Neutrophil (primary cell): ENCODE results near the gene MIB1.

Experiments
- H3K27ac ChIP-seq: fragments of 200-600 bp; sonication (generic); 2 replicates; pipeline ENCODE4 v1.5.1; 2016; ENCODE audit warnings: mild to moderate bottlenecking, moderate library complexity
- H3K27me3 ChIP-seq: fragments of 200-600 bp; sonication (generic); 2 replicates; pipeline ENCODE4 v1.6.0; 2016; ENCODE audit warnings: mild to moderate bottlenecking
- H3K36me3 ChIP-seq: fragments of 200-600 bp; sonication (generic); 2 replicates; pipeline ENCODE4 v1.5.1; 2017
- H3K4me1 ChIP-seq, 2 experiments: fragments of 200-600 bp in 1 of 2; sonication (generic) in 1 of 2; 1 replicate in 1 of 2; 2 replicates in 1 of 2; pipeline versions ENCODE4 v1.5.1 to v1.6.1; 2013 to 2016; ENCODE audit warnings: low read depth in 1 of 2, low read length in 1 of 2, mild to moderate bottlenecking in 1 of 2, moderate library complexity in 1 of 2; ENCODE audit not compliant: control insufficient read depth in 1 of 2, insufficient read depth in 1 of 2
- H3K4me3 ChIP-seq, 2 experiments: fragments of 200-600 bp in 1 of 2; sonication (generic) in 1 of 2; 1 replicate in 1 of 2; 2 replicates in 1 of 2; pipeline ENCODE4 v1.5.1; 2013 to 2016; ENCODE audit warnings: low read depth in 1 of 2, low read length in 1 of 2, mild to moderate bottlenecking in 1 of 2, moderate library complexity in 1 of 2
- H3K9me3 ChIP-seq: fragments of 200-600 bp; sonication (generic); 2 replicates; pipeline ENCODE4 v1.5.1; 2016
- CTCF ChIP-seq: fragments of 200-600 bp; sonication (generic); IDR thresholded peaks from 2 replicates; pipeline ENCODE4 v1.5.1; 2016; ENCODE audit warnings: antibody characterized with exemption

Gene MIB1

DNA sequence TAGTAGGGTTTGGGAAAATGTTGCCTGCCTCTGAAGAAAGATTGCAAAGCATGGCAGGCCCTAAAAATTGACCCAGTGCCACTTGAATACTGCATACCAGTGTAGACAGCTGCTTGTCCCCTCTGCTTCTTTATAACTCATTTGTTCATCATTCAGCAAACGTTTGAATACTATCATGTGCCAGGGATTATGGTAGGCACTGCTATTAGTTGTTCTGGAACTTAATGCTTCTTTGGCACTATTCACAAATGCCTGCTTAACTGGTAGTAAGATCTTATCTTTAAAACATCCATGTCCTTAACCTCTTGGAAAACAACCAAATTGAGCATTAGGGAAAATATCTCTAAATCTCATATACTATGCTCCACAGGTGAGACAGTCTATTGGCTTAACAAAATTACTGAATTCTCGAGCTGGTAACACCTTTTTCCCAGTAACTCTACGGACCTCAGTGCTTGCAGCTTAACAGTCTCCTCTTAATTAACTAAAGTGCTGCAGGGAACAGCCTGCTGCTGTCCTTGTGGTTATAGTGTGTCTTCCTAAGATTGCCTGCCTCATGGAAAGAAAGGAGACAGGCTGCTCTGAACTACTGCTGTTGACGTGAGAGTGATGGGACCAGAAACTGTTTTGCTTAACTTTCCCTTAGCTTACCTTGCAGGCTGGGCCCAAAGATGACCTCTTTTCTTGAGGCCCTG, 93.2 kb downstream of the MIB1 start:
- H3K27me3 ChIP-seq: no peaks in the 10 kb centered on the region
- H3K27ac ChIP-seq: no peak overlapping the region
- TF ChIP-seq CTCF: no peak
- H3K9me3 ChIP-seq: no peaks in the 10 kb centered on the region
- no peak overlapping the region for H3K4me3 ChIP-seq
- peaks cover 5% of the 10 kb centered on the region for H3K36me3 ChIP-seq
- H3K4me1 ChIP-seq: no peaks in the 10 kb centered on the region

DNA sequence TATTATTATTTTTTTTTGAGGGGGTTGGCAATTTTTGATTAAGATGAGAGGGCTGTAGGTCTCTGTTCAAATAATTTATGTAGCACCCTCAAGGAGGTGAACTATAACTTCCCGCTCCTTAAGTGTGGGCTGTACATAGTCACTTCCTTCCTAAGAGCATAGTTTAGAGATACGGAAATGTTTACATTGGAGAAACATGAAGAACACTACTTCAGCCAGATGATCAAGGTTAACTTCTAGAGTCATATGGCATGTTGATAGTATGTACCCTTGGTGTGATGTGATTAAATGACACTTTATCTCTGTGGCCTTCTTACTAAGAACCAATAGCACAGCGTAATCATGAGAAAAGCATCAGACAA, 93.7 kb downstream of the MIB1 start:
- Histone ChIP-seq H3K4me3 (no peak overlapping the region), H3K27ac (no peak overlapping the region), H3K27me3 (no peaks in the 10 kb centered on the region), H3K4me1 (no peaks in the 10 kb centered on the region), H3K9me3 (no peaks in the 10 kb centered on the region), H3K36me3 (peaks cover 8% of the 10 kb centered on the region)
- TF ChIP-seq CTCF: no peak

DNA sequence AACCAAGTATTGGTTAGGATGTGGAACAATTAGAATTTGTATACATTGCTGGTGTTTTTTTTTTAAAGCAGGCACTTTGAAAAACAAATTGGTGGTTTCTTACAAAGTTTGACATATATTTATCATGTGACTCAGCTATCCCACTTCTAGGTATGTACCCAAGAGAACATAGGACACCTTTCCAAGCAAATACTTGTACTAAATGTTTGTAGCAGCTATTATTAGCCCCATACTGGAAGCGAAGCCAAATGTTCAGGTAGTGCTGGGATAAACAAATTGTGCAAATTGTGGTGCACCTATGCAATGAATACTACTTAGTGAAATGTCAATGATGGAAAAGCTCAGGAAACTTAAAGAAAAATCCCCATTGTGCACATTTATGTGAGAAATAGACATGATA, 101.0 kb downstream of the MIB1 start:
- Histone ChIP-seq H3K4me1 (no peaks in the 10 kb centered on the region), H3K9me3 (no peaks in the 10 kb centered on the region), H3K27ac (no peak overlapping the region), H3K27me3 (no peaks in the 10 kb centered on the region), H3K4me3 (no peak overlapping the region), H3K36me3 (peaks cover 42% of the 10 kb centered on the region)
- TF ChIP-seq CTCF: no peak

DNA sequence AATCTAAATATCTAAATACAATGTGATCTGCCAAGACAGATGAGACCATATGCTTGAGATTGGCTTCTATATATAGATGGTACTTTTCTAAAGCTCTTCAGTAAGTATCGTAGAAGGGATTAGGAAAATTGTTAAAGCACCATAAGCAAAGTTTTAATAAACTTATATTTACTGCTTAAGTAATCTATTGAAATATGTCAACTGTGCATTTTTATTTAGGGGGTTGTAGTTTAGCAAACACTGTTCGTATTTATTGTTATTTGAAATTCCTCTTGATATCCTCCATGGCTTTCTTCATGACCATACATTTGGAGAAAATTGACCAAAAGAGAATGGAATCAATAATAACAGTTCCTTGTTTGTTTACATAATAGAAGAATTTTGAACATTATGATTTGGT, 102.7 kb downstream of the MIB1 start:
- H3K27me3 ChIP-seq: no peaks in the 10 kb centered on the region
- no peaks in the 10 kb centered on the region for H3K4me1 ChIP-seq
- no peaks in the 10 kb centered on the region for H3K9me3 ChIP-seq
- no peak for TF ChIP-seq CTCF
- no peak overlapping the region for H3K27ac ChIP-seq
- H3K36me3 ChIP-seq: peaks cover 56% of the 10 kb centered on the region
- H3K4me3 ChIP-seq: no peak overlapping the region

DNA sequence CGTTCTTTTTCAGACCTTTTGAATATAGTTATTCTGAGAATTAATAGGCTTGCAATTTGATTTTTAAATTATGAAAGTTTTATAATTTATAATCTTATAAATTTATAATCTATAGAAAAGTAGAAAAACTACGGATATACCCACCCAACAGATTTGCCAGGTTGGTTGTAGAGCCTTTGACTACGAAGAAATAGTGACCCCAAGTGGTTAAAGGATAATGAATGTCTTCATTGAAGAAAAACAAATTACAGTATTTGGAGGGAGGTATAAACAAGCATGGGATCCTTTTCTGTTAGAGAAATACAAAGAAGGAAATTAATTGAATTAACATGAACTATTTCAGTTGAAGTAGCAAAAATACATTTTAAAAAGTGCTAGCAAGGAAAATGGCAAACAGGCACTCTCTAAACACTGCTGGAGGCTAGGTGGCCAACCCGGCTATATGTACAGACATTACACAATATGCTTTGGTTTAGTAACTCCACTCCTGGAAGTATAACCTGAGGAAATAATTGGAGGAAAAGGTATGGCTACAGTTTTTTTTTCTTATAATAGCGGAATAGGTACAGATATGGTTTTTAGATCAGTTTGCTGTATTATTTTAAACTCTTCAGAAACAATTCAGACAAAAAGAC, 110.9 kb downstream of the MIB1 start:
- no peaks in the 10 kb centered on the region for H3K27me3 ChIP-seq
- H3K9me3 ChIP-seq: no peaks in the 10 kb centered on the region
- H3K27ac ChIP-seq: no peak overlapping the region
- peaks cover 23% of the 10 kb centered on the region for H3K36me3 ChIP-seq
- no peak for TF ChIP-seq CTCF
- no peak overlapping the region for H3K4me3 ChIP-seq
- no peaks in the 10 kb centered on the region for H3K4me1 ChIP-seq
